Middle frontal gyrus (tissue), 1 donor: ENCODE measurements around the gene POLE.

ENCODE experiments used
- DNase-seq: peaks from one replicate; pipeline ENCODE4 v3.0.0-alpha.2; 2015; ENCODE audit warnings: low spot score; ENCODE audit errors: extremely low spot score

Gene POLE

GRCh38 chr12:132580701-132581292 is 106.3 kb downstream of the POLE start:
- no peak for DNase-seq

GRCh38 chr12:132579744-132580143 is 107.4 kb downstream of the POLE start:
- no peak for DNase-seq

GRCh38 chr12:132578826-132579225 is 108.3 kb downstream of the POLE start:
- DNase-seq: no peak

GRCh38 chr12:132578118-132578517 is 109.0 kb downstream of the POLE start:
- DNase-seq: no peak

- no peak for DNase-seq
Observed at GRCh38 chr12:132577191-132577920, 109.8 kb downstream of the POLE start.

GRCh38 chr12:132576701-132577100 is 110.4 kb downstream of the POLE start:
- no peak for DNase-seq

GRCh38 chr12:132575661-132576060 is 111.5 kb downstream of the POLE start:
- no peak for DNase-seq

- no peak for DNase-seq
Observed at GRCh38 chr12:132574271-132574996, 112.7 kb downstream of the POLE start.
